ENCODE measurements around the gene UTS2B.

Gene UTS2B

GRCh38 chr3:191355406-191355805 is 25.1 kb upstream of the UTS2B start:
- intact Hi-C loops (cut with DNase I): no loop called here
- no peak for DNase-seq

DNA sequence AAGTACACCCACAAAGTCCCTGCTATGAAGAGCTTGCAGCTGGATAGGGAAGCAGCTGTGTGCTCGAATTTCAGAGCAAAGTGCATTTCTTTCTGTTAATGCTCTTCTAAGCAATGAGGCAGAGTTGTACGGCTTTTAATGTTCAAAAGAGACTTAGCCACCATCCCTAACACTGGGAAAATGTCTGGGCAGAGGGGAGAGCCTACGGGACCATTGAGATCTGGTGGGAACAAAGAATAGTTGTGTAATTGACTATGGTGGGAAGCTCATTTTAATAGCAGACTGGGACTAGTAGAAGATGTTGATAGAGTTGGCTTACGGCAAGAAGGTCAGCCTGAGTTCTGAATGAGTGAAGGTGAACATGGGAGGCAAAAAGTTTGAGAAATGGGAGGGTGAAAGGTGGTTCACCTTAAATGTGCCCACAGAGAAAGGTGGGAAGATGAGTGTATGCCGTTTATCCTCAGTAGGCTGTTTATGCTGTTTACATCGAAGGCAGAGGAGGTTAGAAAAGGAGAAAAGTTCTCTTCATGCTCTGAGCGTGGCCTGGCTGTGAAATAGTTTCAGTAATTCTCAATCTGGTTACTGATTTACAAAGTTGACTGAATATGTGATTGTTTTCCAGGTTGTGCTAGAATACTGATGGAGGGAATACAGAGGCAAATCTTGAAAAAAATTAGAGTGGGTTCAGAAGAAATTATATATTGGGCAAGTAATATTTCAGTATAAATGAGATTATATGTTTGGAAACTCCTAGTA is 22.9 kb upstream of the UTS2B start:
- DNase-seq: no peak
- intact Hi-C loops (cut with DNase I): no loop called here

- intact Hi-C loops (cut with DNase I): no loop called here
- no peak for DNase-seq
Measured at GRCh38 chr3:191352014-191352413, 21.7 kb upstream of the UTS2B start.

GRCh38 chr3:191350396-191351090 is 20.2 kb upstream of the UTS2B start:
- intact Hi-C loops (cut with DNase I): no loop called here
- DNase-seq: no peak

GRCh38 chr3:191348098-191348497 is 17.8 kb upstream of the UTS2B start:
- DNase-seq: no peak
- intact Hi-C loops (cut with DNase I): no loop called here

DNA sequence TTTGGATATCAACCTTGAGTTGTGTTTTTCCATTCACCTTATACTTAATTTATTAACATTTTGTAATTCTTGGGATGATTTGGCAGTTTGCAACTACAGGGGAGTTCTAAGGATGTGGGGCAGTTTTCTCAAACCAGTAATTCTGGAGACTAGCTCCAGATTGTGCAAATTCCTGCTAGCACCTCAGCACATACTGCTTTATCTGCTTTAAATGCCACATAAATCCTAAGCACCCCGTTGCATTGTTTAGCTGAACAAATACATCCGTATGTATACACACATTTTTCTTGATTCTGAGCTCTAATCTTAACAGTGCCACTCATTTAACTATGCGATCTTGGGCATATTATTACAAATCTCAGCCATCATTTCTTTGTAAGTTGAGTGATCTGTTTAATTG is 16.9 kb upstream of the UTS2B start:
- intact Hi-C loops (cut with DNase I): no loop called here
- no peak for DNase-seq

DNA sequence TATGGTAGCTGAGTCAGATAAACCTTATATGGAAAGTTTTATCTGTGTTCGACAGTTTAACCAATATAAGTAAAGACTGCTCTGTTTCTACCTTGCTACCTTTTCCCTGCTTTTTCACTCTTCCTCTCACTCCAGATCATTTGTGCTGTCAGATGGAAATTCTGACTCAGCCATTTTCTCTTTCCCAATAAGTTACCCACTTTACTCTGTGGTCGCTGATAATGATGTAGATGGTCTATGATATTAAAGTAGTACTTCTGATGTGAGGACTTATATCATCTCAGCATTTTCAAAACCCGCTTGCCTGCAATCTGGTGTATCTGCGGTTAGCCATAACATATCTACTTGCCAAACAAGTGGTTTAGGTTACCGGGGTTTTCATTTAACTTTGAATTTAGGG is 15.0 kb upstream of the UTS2B start:
- intact Hi-C loops (cut with DNase I): no loop called here
- DNase-seq: no peak

GRCh38 chr3:191343913-191344312 is 13.6 kb upstream of the UTS2B start:
- DNase-seq: no peak
- intact Hi-C loops (cut with DNase I): no loop called here

- intact Hi-C loops (cut with DNase I): no loop called here
- no peak for DNase-seq
Measured at GRCh38 chr3:191343115-191343514, 12.8 kb upstream of the UTS2B start.

GRCh38 chr3:191342411-191342810 is 12.1 kb upstream of the UTS2B start:
- intact Hi-C loops (cut with DNase I): no loop called here
- no peak for DNase-seq

- no peak for DNase-seq
- intact Hi-C loops (cut with DNase I): no loop called here
Measured at GRCh38 chr3:191342006-191342405, 11.7 kb upstream of the UTS2B start.

DNA sequence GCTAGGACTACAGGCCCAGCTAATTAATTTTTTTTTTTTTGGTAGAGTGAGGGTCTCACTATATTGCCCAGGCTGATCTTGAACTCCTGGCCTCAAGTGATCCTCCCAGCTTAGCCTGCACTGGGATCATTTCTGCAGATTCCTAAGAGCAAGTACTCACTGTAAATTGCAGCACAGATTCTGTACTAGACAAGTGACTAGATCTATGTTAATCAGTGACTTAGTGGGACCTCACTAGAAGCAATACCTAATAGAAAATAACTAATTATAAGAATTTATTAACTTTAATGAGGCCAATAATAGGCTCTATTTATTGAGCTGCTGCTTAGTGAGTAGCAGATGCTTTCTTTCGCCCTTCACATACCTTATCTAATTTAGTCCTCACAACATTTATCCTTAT is 10.6 kb upstream of the UTS2B start:
- no peak for DNase-seq
- intact Hi-C loops (cut with DNase I): no loop called here

DNA sequence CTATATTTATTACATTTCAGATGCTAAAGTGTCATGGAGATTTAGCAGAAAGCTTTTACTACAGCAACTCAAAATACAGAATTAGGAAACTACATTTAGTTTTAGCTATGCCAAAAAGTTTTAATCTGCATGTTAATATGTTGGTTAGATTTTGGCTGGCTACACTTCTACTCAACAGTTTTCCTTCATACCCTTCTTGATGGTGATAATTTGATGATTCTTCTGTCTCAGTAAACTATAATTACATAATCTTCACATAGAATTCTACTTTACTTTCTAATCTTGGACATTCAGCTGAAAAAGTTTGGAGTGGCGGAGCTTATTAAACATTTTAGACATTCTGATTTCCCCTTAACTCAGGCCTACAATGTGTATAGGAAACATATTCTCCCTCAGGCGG is 10.0 kb upstream of the UTS2B start:
- intact Hi-C loops (cut with DNase I): no loop called here
- DNase-seq: no peak

GRCh38 chr3:191339316-191339917 is 9.1 kb upstream of the UTS2B start:
- intact Hi-C loops (cut with DNase I): no loop called here
- no peak for DNase-seq

GRCh38 chr3:191338177-191338488 is 7.8 kb upstream of the UTS2B start:
- intact Hi-C loops (cut with DNase I): no loop called here

GRCh38 chr3:191336833-191337232 is 6.5 kb upstream of the UTS2B start:
- no peak for DNase-seq
- intact Hi-C loops (cut with DNase I): no loop called here

More at GRCh38 chr3:191338177-191338488, 7.8 kb upstream of the UTS2B start:
- no peak for DNase-seq

DNA sequence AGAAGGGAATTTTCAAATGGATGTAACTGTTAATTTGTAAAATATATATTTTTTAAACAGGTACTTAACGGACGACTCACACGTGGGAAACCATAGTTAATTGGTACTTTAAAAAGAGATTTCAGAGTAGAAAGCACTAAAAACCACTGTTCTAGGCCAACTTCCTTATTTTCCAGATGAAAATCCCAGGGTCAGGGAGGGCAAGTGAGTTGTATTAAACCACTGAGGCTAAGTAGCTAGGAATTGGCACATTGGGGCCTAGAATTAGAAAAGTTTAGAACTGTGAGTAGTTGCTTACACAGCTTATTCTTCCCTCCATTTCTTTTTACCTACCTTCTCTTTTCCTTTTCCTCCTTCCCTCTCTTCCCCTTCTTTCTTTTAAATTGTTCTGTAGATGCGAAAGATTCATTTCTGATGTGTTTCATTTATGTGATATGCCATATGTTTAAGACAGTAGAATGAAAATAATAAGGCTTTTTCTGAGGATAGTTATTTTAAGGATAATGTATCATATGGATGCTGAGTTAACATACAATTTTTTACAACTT is 4.1 kb upstream of the UTS2B start:
- DNase-seq: no peak
- intact Hi-C loops (cut with DNase I): no loop called here

- DNase-seq: no peak
- intact Hi-C loops (cut with DNase I): no loop called here
Measured at GRCh38 chr3:191333298-191333880, 3.1 kb upstream of the UTS2B start.

GRCh38 chr3:191331388-191331787 is 1.1 kb upstream of the UTS2B start:
- intact Hi-C loops (cut with DNase I): no loop called here
- no peak for DNase-seq

GRCh38 chr3:191330530-191331048 is 263 bp upstream of the UTS2B start:
- intact Hi-C loops (cut with DNase I): no loop called here
- DNase-seq: no peak

Data from head of caudate nucleus (tissue), 42 donors.